B cell (primary cell): ENCODE data around the gene RAB42.
"Not testable (repeated sequence)": the region's sequence is repeated elsewhere in the genome, so short reads cannot be mapped to it uniquely, and the experiment has no call there.

Experiments used
- CTCF ChIP-seq: fragments of 200-600 bp; IDR thresholded peaks from one replicate; pipeline ENCODE4 v1.8.0; 2022; ENCODE audit warnings: antibody characterized with exemption, mild to moderate bottlenecking
- EZH2 ChIP-seq: IDR thresholded peaks from 2 replicates; pipeline ENCODE4 v1.6.1; 2012; ENCODE audit warnings: borderline replicate concordance, low read depth, mild to moderate bottlenecking, moderate library complexity, low read length; ENCODE audit not compliant: insufficient read depth, poor library complexity, severe bottlenecking

DNA sequence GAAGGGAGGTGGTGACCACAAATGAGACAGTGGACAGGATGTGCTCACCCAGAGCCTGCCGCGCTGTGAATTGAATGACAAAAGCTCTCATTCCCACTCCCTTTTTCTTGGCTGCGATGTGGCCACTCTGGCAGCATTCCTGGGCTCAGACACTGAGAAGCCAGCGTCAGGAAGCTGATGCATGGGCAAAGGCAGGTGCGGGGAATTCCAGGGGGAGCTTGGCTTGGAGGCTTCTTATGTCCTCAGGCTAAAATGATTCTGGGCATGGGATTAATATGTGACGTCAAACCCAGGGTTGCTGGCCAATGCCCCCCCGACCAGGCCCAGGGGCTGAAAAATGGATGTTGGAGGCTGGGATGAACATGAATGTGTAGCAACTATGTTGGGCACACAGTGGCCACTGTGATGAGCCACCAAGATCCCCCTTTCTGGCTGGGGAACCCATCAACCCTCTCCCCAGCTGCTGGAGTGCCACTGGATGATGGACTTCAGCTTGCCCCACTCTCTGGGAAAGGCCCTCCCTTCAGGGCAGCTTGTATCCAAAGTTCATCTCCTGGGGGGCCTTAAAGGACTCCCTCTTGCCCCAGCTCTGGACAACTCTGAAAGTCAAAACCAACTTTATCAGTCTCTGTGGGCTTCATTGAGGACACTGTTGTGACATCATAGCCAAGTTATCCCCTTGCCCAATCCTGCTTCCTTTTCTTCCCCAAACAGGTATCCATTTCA lies 2.8 kb downstream of the RAB42 start:
- not testable (repeated sequence) for TF ChIP-seq CTCF, EZH2
